Stimulated activated CD4-positive, alpha-beta T cell treated with anti-CD3 and anti-CD28 coated beads, Interleukin-4, amount 100 ng/mL, for 4 hours (primary cell): ENCODE data around the gene MAP3K19.
"Not testable (repeated sequence)": the region's sequence is repeated elsewhere in the genome, so short reads cannot be mapped to it uniquely, and the experiment has no call there.

Experiments used
- DNase-seq, 2 experiments: peaks; one replicate each; pipeline ENCODE4 v3.0.0-alpha.2; 2020

The MAP3K19 gene

GRCh38 chr2:134982603-134983002 lies 64.6 kb downstream of the MAP3K19 start:
- DNase-seq: no peak

DNA sequence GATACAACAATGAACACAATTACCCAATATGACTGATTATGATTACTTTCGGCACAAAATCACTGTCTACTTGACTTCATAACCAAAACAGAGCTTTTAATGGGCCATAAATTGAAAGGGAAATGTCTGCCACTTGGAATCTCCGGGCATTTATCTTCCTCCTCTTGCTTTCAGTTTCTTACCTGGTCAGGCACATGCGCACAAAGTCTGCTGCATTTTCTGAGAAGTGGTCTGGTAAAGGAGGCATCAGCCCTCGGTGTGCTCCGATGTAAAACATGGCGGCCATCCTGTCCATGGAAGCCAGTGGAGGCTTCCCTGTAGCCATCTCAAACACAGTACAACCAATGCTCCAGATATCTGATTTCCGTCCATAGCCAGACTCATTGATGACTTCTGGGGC lies 66.6 kb downstream of the MAP3K19 start:
- no peak for DNase-seq

- no peak for DNase-seq
Measured at GRCh38 chr2:134979221-134979620, 68.0 kb downstream of the MAP3K19 start.

- not testable (repeated sequence) for DNase-seq
Measured at GRCh38 chr2:134977104-134977503, 70.1 kb downstream of the MAP3K19 start.

- DNase-seq: no peak
Measured at GRCh38 chr2:134976074-134976702, 71.1 kb downstream of the MAP3K19 start.

DNA sequence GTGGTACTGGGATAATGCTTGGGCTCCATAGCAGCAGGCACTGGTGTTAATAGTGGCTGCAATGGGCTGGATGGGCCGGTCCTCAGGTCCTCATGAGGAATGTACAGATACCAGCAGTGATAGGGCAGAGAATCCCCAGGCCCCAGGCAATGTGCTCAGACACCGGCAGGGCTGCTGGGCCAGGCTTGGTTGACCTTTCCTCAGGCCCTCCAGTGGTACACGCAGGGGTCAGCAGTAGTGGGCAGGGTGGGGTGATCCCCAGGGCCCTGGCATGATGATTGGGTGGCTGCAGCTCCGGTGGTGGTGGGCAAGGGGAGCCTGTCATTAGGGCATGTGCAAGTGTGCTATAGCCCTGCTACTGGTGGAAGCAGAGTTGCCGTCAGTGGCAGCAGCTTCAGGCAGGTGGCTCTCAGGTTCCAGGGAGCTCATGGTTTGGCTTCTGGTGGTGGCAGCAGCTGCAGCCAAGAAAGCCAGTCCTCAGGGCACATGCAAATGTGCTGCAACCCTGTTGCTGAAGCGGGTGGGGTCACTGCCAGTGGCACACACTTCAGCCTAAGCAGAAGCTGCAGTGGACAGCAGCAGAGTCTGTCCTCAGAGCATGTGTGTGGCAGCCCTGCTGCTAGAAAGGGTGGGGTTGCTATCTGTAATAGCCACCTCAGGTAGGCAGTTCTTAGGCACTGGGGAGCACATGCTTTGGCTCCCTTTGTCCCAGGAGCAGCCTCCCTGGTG lies 71.8 kb downstream of the MAP3K19 start:
- no peak for DNase-seq

- DNase-seq: no peak
Measured at GRCh38 chr2:134973241-134974138, 73.8 kb downstream of the MAP3K19 start.

DNA sequence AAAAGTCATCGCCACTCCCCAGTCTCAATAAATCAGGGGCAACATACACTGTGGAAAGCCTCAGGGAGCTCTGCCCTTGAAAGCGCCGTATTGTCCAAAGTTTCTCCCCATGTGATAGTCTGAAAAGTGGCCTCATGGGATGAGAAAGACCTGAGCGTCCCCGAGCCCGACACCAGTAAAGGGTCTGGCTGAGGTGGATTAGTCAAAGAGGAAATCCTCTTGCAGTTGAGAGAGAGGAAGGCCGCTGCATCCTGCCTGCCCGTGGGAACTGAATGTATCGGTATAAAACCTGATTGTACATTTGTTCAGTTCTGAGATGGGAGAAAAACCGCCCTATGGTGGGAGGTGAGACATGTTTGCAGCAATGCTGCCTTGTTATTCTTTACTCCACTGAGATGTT lies 80.1 kb downstream of the MAP3K19 start:
- not testable (repeated sequence) for DNase-seq

DNA sequence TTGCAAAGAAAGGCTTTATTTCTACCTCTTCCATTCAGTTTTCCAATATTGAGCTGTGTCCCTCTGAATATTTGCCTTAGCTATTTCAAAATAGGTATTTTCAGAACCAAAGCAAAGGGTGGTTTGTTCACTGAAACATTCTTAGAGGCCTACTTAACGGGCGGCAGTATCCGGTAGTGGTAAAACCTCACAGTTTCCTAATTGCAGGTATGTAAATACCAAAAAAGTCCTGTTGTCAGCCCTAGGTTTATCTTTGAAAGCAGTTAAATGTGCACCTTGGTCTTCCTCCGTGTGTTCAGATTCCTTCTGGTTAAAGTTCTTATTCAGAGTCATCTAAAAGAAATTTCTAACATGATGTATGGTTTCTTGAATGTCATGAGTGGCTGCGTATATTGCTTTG lies 89.8 kb downstream of the MAP3K19 start:
- no peak for DNase-seq

GRCh38 chr2:134955744-134956143 lies 91.5 kb downstream of the MAP3K19 start:
- no peak for DNase-seq

DNA sequence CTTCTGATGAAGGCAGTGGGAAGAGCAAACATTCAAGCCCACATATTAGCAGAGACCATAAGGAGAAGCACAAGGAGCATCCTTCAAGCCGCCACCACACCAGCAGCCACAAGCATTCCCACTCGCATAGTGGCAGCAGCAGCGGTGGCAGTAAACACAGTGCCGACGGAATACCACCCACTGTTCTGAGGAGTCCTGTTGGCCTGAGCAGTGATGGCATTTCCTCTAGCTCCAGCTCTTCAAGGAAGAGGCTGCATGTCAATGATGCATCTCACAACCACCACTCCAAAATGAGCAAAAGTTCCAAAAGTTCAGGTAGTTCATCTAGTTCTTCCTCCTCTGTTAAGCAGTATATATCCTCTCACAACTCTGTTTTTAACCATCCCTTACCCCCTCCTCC lies 93.2 kb downstream of the MAP3K19 start:
- no peak for DNase-seq

- no peak for DNase-seq
Measured at GRCh38 chr2:134952608-134953007, 94.6 kb downstream of the MAP3K19 start.

GRCh38 chr2:134950886-134951285 lies 96.4 kb downstream of the MAP3K19 start:
- DNase-seq: no peak

DNA sequence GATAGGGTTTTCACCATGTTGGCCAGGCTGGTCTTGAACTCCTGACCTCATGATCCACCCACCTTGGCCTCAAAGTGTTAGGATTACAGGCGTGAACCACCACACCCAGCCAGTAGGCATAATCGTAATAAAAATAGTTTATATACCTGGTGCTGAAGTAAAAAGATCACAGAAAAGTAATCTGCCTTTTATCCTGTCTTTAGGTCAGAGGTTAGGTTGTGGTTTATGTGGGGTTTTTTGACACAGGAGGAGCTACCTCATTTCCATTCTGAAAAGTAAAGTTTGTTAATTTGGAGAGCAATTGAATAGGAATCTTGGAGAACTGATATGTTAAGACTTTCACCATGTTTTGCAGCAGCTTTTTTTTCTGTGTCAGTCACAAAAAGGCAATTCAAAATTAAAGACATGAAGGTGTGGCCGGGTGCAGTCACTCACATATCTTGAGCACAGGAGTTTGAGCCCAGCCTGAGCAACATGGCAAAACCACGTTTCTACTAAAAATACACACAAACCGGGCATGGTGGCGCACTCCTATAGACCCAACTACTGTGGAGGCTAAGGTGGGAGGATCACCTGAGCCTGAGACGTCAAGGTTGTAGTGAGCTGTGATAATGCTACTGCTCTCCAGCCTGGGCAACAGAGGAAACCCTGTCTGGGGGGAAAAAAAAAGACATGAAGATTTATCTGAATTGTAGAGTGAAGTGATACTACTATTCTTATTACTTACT lies 97.1 kb downstream of the MAP3K19 start:
- DNase-seq: no peak

GRCh38 chr2:134946073-134946472 lies 101.2 kb downstream of the MAP3K19 start:
- DNase-seq: no peak

DNA sequence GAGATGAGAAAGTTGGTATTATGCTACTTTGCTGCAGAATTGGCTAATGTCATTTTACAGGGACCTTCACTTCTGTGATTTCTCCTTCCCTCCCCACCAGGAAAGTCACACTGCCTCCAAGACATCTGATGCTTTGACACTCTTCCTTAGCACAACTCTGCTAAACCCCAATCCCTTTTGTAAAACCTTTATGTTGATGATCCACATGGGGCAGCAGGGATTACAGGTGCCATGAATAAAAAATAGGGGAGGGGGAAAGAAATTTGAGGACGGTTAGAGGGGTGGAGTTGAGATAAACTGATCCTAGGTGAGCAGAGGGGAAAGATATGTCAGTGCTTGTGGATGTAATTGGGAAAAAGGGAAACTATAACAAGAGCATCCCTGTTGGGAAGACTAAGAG lies 102.3 kb downstream of the MAP3K19 start:
- DNase-seq: no peak

- no peak for DNase-seq
Measured at GRCh38 chr2:134943540-134943939, 103.7 kb downstream of the MAP3K19 start.

DNA sequence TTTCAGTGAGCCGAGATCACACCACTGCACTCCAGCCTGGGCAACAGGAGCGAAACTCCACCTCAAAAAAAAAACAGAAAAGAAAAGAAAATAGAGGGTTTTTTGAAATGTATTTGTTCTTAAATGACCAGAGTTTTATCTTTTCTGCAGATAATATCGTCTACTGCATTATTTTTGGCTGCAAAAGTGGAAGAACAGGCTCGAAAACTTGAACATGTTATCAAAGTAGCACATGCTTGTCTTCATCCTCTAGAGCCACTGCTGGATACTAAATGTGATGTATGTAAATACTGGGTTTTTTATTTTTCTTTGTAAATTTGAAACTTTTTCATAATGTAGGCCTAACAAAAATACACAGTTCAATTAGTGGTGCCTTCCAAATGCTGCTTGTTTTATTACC lies 110.6 kb downstream of the MAP3K19 start:
- no peak for DNase-seq

DNA sequence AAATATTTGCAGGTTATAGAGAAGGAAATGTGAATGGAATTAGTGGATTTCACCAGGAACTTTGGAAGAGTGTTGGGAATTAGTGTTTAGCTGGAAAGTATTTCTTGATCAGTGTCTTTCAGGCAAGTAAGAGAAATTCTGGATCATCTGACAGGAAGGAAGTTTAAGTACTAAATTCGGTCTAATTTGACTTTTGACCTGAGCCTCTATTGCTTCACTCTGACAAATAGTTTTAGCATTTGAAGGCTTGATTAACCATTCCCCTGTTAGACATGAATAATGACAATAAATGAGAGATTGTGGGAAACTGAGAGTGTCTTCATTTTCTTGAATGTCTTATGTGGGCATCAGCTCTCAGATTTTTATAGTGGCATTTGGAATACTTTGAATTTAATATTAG lies 112.6 kb downstream of the MAP3K19 start:
- no peak for DNase-seq

- DNase-seq: no peak
Measured at GRCh38 chr2:134934150-134934549, 113.1 kb downstream of the MAP3K19 start.

- DNase-seq: no peak
Measured at GRCh38 chr2:134933732-134934131, 113.5 kb downstream of the MAP3K19 start.

DNA sequence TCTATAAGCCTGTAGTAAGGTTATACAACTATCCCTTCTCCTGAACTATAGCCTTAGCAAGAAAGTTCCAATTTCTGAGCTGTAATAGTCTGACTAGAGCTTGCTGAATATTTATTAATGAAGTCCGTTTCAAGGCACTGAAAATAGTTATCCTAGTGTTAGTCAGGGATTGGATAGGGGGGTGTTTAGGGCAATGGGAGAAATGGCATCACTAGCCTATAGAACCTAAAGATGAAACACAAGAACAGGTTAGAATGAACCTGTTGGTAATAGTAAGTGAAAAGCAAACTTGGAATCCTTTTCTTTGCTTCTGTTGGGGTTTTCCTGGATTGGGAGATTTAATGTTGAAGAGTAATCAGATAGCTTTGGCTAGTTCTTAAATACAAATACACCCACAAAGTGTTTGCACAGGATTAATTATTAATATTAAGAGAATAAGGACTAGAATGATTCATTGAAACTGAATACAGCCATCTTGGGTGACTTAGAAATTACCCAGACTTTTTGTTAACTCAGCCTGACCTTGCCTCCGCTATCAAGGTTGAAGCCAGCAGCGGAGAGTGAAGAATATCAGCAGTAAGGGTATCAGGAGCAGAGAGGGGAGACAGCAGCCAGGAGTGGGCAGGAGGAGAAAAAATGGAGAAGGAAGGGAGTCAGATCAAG lies 114.3 kb downstream of the MAP3K19 start:
- no peak for DNase-seq
